UCSD-AML1 (cell line): ENCODE results near the gene MNS1.
"Not testable (repeated sequence)": the region's sequence is repeated elsewhere in the genome, so short reads cannot be mapped to it uniquely, and the experiment has no call there.

Experiments used
- DNase-seq: peaks from one replicate; lab custom pipeline; 2025; ENCODE audit not compliant: unreplicated experiment; lab: John Stamatoyannopoulos, UW

The MNS1 gene

DNA sequence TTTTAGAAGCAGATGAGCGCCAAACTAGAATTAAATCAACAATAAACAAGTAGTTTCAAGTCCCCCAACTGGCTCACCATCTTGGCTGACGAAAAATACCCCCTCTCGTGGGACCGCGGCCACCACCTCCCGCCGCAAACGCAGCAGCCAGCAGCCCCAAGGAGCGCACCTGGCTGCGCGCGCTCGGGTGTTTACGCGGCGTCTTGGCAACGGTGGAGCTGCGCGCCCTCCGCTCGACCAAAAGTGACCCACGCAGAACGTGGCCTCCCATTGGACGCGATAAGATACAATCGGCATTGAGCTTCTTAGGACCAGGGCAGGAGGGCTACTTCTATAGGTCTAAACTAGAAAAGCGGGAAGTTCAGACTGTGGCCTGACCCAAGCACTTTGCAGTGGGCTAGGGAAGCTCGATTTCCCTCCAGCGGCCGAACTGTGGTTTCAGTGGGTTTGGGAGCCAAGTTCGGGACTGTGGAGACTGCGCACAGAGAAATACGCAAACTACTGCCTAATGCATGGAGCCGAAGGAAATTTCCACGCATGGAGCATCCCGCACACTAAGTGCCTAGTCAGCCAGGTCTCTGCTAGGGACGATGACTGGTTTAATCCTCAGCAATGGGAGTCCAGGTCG lies at the start of gene MNS1:
Gene MNS1, minus strand, starts transcription at position 245 of the 628 bp plus-strand sequence. Its CDS starts 165 bp downstream, at position 80.
- DNase-seq = peak; percentile 86

GRCh38 chr15:56496635-56497034 lies 31.7 kb upstream of the MNS1 start:
- no peak for DNase-seq

GRCh38 chr15:56495533-56495932 lies 30.6 kb upstream of the MNS1 start:
- no peak for DNase-seq

GRCh38 chr15:56495053-56495452 lies 30.1 kb upstream of the MNS1 start:
- no peak for DNase-seq

DNA sequence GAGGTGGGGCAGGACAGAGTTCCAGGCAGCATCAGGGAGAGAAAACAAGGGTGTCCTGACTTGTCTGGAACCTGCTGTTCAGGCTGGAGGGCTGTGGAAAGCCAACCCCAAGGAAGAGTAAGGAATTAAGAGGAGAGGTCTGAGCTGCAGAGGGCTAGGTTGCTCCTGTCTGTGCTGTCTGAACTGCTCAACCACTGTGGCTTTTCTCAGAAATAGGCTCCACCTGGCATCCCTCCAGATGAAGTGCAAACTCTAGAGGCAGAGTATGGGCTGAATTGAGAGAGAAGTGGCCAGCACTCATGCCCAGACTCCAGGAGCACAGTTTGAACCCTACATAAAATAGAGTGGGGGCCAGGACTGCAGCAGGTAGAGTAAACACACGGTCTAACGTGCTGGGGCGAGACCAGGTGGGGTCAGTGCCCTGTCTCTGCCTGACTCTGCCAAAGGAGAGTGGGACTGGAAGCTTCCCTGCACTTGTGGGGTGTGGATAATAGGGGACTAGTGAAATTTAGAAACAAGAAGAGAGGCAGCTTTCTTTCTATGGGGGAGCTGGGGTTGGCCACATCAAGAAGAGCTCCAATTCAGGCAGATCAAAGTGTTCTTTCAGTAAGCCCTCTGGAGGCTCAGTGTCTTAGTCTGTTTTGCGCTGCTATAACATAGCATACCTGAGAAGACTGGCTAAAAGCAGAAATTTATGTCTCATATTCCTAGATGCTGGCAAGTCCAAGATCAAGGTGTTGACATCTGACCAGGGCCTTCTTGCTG lies 28.0 kb upstream of the MNS1 start:
- DNase-seq = no peak

DNA sequence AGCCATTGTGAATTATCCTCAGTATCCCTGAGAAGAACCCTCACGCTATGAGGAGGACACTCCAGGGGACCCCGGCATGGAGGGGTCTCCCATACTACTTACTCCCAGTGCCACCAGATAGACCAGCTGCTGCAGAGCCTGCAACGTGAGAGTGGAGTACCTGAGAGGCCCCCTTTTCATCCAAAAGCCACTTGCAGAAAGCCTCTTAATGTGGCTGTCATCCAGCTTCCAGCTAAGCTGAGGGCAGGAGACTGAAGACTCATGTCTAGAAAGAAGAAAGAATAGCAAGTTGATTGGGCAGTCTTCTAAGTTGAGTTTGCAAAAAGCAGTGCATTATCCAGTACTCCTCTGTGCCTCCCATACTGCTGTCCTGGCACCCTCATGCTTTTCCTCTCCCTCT lies 27.3 kb upstream of the MNS1 start:
- no peak for DNase-seq

GRCh38 chr15:56491110-56491722 lies 26.3 kb upstream of the MNS1 start:
- peak; percentile 60 for DNase-seq

- DNase-seq = no peak
Observed at GRCh38 chr15:56490461-56490860, 25.5 kb upstream of the MNS1 start.

- DNase-seq = not testable (repeated sequence)
Observed at GRCh38 chr15:56486206-56486605, 21.3 kb upstream of the MNS1 start.

DNA sequence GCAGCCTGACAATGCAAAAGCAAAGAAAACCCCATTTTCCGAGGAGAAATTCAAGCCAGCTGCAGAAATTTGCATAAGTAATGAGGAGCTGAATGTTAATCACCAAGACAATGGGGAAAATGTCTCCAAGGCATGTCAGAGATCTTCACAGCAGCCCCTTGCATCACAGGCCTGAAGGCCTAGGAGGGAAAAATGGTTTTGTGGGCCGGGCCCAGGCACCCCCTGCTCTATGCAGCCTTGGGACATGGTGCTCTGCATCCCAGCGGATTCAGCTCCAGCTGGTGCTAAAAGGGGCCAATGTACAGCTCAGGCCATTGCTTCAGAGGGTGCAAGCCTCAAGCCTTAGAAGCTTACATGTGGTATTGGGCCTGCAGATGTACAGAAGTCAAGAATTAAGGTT lies 20.5 kb upstream of the MNS1 start:
- DNase-seq = not testable (repeated sequence)

DNA sequence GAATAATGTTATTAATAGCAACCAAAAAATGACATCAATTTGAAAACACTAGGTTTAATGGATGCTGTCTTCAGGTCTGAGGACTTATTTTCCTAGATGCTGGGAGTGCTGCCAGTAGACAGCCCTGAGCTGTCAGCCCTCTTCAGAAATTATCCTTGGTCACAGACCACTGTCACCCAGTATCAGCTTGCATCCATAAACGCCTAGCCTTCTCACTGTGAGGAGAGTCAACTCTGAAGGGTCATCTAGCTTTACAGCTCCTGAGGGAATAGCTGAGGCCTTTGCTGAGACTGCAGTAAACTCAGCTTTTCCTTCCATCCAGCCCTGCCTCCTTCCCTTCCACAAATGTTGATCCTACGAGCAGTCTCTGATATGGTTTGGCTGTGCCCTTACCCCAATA lies 19.4 kb upstream of the MNS1 start:
- DNase-seq = no peak

DNA sequence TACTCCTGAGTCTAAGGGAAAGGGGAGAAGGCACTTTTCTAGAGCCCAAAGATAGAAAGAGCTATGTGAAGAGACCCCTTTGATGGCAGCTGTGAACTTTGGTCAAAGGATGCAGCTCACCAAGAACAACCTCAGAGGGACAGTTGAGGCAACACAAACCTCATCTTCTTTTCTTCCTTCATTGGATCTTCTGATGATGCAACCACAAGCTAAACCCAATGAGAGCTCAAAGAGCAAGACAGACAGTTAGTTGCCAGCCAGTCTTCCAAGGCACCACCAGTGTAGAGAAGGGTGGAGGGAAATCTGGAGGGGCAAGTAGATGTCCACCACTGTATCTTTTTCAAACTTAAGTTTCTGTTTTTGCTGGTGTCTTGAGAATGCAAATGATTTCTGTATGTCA lies 10.4 kb upstream of the MNS1 start:
- DNase-seq = no peak

DNA sequence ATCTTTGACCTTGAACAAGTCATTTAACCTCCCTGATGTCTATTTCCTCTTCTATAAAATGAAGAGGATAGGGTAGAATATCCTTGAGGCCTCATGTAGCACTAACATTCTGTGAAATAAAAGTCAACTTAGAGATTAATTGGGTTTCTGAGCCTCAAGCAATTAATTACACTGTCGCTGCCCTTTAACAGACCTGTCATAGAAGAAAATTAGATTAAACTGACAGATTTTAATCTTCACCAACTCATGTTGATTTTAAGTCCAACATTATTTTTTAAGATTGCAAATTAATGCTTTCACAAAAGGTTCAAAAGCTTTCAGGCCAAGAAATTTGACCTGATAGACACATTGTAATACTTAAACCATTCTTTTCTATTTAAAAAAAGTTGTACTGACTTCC lies 8.1 kb upstream of the MNS1 start:
- DNase-seq = no peak

DNA sequence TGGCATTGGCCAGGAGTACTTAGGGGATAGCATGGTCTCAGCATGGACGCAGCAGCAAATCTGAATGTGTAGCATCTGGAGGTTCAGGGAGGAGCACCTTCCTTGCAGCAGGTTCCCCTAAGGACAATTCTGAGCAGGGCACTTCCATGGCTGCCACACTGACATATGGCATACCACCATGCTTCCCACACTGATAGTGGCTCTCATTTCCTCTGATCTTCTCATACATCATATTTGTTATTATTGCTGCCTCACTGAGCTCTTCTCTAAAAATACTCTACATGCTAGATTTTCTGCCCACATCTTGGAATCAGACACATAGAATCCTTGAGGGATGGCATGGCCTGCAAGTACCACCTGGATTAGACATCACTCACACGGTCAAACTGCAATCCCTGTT lies 7.3 kb upstream of the MNS1 start:
- no peak for DNase-seq

DNA sequence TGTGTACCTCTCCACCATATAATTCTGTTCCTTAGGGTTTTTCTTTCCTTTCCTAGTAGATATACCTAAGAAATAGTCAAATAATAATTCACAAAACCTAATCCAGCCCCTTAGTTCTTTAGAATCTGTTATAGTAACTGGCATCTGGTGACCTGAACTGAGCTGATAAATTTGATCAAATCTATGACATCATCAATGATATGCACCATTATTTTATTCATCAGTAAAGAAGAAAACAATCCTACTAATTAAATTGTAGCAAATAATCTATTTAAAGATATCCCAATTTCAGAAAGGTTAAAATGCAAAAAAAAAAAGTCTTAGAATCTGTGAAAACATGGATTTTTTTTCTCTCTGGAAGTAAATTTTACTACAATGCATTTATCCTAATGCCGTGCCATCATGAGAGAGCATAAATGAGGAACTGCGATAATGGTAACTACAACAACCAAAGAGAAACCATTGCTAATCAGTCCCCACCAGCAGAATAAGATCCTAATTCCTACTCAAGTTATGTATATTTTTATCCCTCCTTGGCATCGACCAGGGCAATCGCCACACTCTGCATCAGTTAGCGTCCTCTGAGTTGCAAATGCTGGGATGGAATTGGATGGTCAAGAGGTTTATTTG lies 6.6 kb upstream of the MNS1 start:
- no peak for DNase-seq

- DNase-seq = peak; percentile 34
Observed at GRCh38 chr15:56469483-56469882, 4.5 kb upstream of the MNS1 start.

DNA sequence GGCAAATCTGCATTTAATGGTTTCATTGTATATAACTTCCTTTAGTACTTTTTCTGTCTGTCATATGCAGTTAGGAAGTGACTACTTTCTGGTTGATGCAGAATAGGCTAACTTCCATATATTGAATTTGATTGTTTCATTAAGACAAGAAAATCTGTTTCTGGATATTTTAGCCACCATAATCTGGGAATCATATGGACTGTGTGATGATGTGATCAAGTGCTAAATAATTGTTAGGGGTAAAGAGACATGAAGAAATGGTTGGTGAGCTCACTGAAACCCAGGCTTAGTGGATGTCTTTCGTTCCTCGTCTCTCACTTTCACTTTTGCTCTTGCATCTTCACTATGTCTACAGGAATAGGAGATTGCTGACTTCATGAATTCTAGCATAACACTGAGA lies 3.5 kb upstream of the MNS1 start:
- DNase-seq = no peak

DNA sequence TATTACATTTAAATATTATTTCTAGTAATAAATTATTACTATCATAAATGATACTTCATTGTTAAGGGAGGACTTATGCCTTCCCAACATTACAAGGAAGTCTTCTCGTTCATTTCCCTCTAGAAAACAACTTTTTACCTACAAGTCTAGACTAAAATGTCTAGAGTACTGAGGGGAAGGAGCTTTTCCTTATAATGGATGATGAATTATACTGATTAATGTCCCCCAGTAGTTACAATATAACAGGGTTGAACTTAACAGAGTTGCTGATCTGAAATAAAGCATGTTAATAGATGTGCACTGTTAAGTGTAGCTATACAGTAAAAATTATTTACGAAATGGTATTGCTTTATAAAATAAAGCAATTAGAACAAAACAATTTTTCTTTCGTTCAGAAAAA lies 2.7 kb upstream of the MNS1 start:
- DNase-seq = no peak

DNA sequence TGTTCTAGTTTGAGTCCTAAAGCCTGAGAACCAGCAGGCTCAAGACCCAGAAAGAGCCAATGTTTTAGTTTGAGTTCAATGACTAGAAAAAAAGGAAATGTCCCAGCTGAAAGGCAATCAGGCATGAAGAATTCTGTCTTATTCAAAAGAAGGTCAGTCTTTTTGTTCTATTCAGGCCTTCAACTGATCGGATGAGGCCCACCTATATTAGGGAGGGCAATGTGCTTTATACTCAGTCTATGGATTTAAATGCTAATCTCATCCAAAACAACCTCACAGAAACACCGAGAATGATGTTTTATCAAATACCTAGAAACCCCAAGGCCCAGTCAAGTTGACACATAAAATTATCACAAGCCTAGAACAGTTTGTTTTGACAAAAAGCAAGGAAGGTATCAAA lies 4.0 kb downstream of the MNS1 start:
- no peak for DNase-seq

GRCh38 chr15:56460071-56460470 lies 4.9 kb downstream of the MNS1 start:
- DNase-seq = no peak

GRCh38 chr15:56459096-56459495 lies 5.8 kb downstream of the MNS1 start:
- DNase-seq = no peak

DNA sequence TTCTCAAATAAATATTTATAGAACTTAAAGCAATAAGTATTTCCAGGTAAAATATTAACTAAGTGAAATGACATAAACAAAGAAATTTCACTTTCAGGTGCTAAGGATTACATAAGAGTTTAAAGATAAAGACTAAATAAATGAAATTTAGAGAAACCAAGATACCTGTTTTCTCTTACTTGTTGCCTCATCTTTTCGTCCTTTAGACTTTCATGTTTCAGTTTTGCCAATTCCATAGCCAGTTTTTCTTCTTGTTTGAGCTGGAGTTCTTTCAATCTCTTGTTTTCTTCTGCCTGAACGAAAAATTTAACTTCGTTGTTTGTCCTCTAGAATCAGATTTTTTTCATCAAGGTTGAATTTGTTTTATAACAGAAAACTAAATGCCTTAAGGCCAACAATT lies 8.7 kb downstream of the MNS1 start:
- no peak for DNase-seq
